Chondrocyte (in vitro differentiated cells): ENCODE data around the gene COPE. TPM values are rescaled to one million over a fixed set of nuclear protein-coding genes. Genes with fewer than 3 reads are reported as not detected.

Experiments used
- DNase-seq: peaks from one replicate; pipeline ENCODE4 v3.0.0; 2021; ENCODE audit warnings: mixed read lengths, low spot score
- H3K27ac Mint-ChIP-seq: one replicate; pipeline ENCODE4 v1.8.0; 2021; ENCODE audit warnings: mild to moderate bottlenecking, moderate library complexity, mixed read lengths; ENCODE audit not compliant: unreplicated experiment
- H3K27me3 Mint-ChIP-seq: 2 replicates; pipeline ENCODE4 v1.8.0; 2021; ENCODE audit warnings: low read depth, mixed read lengths
- H3K36me3 Mint-ChIP-seq: 2 replicates; pipeline ENCODE4 v1.8.0; 2021; ENCODE audit warnings: low read depth, mixed read lengths
- H3K4me1 Mint-ChIP-seq: 2 replicates; pipeline ENCODE4 v1.8.0; 2021; ENCODE audit warnings: low read depth, mild to moderate bottlenecking, mixed read lengths
- H3K4me3 Mint-ChIP-seq: one replicate; pipeline ENCODE4 v1.8.0; 2021; ENCODE audit warnings: mild to moderate bottlenecking, moderate library complexity, mixed read lengths; ENCODE audit not compliant: unreplicated experiment
- H3K9me3 Mint-ChIP-seq: 2 replicates; pipeline ENCODE4 v1.8.0; 2021; ENCODE audit warnings: low read depth, mixed read lengths
- total RNA-seq: library from RNA; stranded (reverse); gene quantifications from 3 replicates; pipeline ENCODE4 v1.2.1, GENCODE V29; 2021
- TF ChIP-seq, protein P1 (sequence below): fragments of 200-600 bp; sonication (generic); IDR thresholded peaks from 2 replicates; pipeline ENCODE4 v1.5.0; 2021; ENCODE audit warnings: antibody characterized with exemption, mild to moderate bottlenecking, moderate library complexity

Gene COPE
- total RNA-seq, 1 donor from 2014 or later, result 175 TPM

DNA sequence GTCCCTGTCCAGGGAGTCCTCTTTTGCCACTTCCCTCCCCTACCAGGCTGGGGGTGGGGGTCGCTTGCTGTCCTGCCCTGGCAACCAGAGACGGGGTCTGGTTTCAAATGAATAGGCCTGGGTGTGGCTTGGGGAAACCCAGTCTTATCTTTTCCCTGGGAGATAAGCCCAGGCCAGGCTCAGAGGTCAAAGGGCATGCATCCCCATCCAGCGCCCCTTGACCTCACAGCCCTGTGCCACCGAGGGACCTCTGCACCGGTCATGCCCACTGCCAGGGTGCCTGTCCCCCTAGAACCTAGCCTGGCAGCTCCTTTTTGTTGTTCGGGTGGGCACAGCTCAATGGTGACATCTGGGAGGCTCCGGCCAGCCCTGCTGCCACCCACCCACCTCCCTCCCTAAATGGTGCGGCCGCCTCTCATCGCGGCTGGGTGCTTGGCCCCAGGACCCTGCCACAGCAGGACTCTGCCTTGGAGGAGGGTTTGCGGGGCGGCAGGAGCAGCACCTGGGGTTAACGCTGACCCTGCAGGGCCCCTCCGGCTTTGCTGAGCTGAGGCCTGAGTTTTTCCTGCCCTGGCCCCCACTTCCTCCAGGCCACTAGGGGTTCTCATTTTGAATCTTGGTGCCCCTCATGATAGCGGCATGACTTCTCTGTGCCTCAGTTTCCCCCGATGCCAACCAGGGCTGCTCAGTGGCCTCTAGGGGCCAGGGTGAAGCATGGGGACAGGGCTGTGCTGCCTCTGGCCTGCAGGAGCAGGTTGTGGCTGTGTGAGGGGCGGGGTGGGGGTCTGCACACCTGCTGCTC lies 20.4 kb downstream of the COPE start:
- Mint-ChIP-seq H3K36me3 (peaks cover 2% of the 10 kb centered on the region), H3K27ac (no peak overlapping the region), H3K27me3 (no peaks in the 10 kb centered on the region), H3K9me3 (no peaks in the 10 kb centered on the region), H3K4me3 (no peak overlapping the region), H3K4me1 (peaks cover 3% of the 10 kb centered on the region)
- peak; percentile 62 for DNase-seq
- TF ChIP-seq, protein P1, sequence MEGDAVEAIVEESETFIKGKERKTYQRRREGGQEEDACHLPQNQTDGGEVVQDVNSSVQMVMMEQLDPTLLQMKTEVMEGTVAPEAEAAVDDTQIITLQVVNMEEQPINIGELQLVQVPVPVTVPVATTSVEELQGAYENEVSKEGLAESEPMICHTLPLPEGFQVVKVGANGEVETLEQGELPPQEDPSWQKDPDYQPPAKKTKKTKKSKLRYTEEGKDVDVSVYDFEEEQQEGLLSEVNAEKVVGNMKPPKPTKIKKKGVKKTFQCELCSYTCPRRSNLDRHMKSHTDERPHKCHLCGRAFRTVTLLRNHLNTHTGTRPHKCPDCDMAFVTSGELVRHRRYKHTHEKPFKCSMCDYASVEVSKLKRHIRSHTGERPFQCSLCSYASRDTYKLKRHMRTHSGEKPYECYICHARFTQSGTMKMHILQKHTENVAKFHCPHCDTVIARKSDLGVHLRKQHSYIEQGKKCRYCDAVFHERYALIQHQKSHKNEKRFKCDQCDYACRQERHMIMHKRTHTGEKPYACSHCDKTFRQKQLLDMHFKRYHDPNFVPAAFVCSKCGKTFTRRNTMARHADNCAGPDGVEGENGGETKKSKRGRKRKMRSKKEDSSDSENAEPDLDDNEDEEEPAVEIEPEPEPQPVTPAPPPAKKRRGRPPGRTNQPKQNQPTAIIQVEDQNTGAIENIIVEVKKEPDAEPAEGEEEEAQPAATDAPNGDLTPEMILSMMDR, result no peak

DNA sequence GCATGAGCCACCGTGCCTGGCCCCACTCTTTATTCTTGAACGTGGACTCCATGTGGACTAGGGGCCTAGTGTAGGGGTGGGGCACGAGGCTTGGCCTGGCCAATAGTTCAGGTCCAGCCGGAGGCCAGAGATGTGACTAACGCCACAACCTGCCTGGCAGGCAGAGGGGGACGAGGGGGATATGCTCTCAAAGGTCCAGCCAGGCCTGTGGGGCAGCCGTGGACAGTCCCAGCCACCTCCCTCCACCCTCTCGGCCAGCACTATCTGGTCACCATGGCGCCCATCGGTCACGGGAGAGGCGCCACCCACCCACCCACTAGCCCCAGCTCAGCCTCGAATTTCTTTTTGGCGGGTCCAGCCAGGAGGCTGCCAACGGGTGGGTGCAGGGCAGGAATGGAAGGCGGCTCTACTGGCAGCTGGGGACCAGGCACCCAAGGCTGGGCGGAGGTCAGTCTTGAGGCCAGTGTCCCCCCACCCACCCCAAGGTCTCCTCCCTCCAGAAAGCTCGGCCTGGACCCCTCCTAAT lies 21.0 kb downstream of the COPE start:
- Mint-ChIP-seq H3K4me1 (peaks cover 3% of the 10 kb centered on the region), H3K9me3 (no peaks in the 10 kb centered on the region), H3K27ac (no peak overlapping the region), H3K4me3 (no peak overlapping the region), H3K36me3 (peaks cover 2% of the 10 kb centered on the region), H3K27me3 (no peaks in the 10 kb centered on the region)
- TF ChIP-seq, protein P1, result no peak
- no peak for DNase-seq

DNA sequence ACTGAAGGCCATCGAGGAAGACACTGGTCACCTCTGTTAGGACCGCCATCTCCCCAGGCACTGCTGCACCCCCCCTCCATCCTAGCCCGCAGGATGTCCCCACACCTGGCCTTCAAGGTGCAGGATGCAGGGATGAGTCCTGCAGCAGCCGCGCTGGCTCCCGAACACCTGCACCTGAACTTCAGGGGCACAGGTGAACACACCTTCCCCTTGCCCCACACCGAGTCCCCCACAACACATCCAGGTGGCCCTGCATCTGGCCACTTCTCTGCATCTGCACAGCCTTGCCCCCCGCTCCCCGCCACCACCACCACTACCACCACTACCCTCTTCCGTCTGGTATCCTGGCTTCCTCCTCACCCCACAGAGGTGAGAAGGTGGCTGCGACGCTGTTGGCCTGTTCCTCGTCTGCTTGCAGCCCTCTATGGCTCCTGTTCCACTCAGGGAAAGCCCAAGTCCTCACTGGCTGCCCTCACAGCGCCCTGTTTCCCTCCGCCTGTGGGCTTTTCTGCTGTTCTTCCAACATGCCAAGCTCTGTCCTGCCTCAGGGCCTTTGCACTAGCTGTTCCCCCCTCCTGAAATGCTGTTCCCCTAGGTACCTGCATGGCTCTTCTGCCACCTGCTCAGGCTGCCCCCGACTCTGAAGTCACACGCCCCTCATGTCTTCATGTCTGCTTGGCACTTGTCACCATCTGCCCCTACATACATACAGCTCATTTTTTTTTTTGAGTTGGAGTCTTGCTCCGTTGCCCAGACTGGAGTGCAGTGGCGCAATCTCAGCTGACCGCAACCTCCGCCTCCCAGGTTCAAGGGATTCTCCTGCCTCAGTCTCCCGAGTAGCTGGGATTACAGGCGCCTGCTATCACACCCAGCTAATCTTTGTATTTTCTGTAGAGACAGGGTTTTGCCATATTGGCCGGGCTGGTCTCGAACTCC lies 21.8 kb downstream of the COPE start:
- TF ChIP-seq, protein P1, result no peak
- peaks cover 3% of the 10 kb centered on the region for H3K4me1 Mint-ChIP-seq
- H3K27me3 Mint-ChIP-seq, result no peaks in the 10 kb centered on the region
- no peak for DNase-seq
- H3K27ac Mint-ChIP-seq, result no peak overlapping the region
- no peak overlapping the region for H3K4me3 Mint-ChIP-seq
- H3K36me3 Mint-ChIP-seq, result peaks cover 2% of the 10 kb centered on the region
- H3K9me3 Mint-ChIP-seq, result no peaks in the 10 kb centered on the region

DNA sequence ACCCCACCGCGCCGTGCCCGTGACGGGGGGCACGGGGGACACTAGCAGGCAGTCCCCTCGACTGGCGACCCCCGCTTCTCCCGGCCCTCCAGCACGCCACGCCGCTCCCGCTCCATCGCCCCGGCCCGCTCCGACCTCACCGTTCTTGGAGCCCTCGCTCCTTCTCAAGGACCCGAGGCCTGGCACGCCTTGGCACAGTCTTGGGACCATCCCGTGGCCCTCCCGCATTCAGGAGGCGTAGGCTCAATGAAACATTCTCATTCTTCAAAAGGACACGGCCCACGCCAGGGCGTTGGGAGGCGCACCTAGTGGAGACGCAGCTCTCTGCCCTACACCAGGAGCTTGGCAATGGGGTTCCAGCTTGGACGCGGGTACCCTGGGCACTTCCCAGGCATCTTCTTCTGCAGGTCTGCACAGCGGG lies 22.8 kb downstream of the COPE start:
- H3K4me1 Mint-ChIP-seq, result peaks cover 3% of the 10 kb centered on the region
- no peaks in the 10 kb centered on the region for H3K27me3 Mint-ChIP-seq
- no peak for DNase-seq
- peaks cover 2% of the 10 kb centered on the region for H3K36me3 Mint-ChIP-seq
- H3K27ac Mint-ChIP-seq, result no peak overlapping the region
- peak overlapping the region; percentile 79 for H3K4me3 Mint-ChIP-seq
- H3K9me3 Mint-ChIP-seq, result no peaks in the 10 kb centered on the region
- TF ChIP-seq, protein P1, result peak; percentile 19

DNA sequence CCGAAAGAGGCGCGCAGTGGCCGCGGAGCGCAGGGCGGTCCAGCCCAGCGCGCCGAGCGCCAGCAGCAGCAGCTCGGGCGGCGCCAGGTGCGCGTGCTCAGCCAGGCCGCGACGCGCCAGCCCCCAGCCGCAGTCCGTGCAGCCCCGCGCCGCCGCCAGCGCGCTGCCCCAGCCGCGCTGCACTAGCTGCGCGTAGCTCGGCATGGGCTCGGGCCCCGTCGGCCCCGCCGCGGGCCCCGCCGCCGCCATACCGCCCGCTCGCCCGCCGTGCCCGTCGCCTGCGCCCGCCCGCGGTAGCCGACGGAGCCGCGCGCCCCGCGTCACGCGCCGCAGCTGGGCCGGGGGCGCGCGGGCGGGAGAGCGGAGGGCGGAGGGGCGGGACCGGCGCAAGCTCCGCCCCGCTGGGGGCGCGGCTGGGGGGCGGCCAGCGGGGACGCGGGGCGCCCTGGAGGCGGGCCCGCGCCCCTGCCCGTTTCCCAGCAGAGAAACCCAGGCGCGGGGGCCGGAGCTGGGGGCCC lies 23.3 kb downstream of the COPE start, which contains the start of gene CERS1:
CERS1 (minus strand) TSS at position 335 of the 518 bp plus-strand sequence; CDS start at position 249, 86 bp downstream.
- Mint-ChIP-seq H3K27ac (no peak within 1 kb of the TSS), H3K27me3 (no peaks in the 10 kb centered on the region), H3K9me3 (no peaks in the 10 kb centered on the region), H3K4me3 (peak within 1 kb of the TSS; percentile 84), H3K4me1 (peaks cover 3% of the 10 kb centered on the region), H3K36me3 (peaks cover 2% of the 10 kb centered on the region)
- no peak for DNase-seq
- TF ChIP-seq, protein P1, result no peak
